DOHH2 (cell line): ENCODE results near the gene NUP210.

Experiments used
- H3F3A ChIP-seq: fragments of 200-600 bp; sonication (generic), shearing (Covaris generic); 2 replicates; pipeline ENCODE4 v1.6.0; 2016; ENCODE audit warnings: antibody characterized with exemption, mild to moderate bottlenecking; ENCODE audit not compliant: control insufficient read depth, insufficient read depth
- H3K27ac ChIP-seq: fragments of 200-600 bp; sonication (generic); 2 replicates; pipeline ENCODE4 v1.5.1; 2014; ENCODE audit warnings: low read depth, mild to moderate bottlenecking, low read length, moderate library complexity
- H3K27me3 ChIP-seq: fragments of 200-600 bp; sonication (generic); 2 replicates; pipeline ENCODE4 v1.6.1; 2014; ENCODE audit warnings: mild to moderate bottlenecking, low read length, mixed read lengths; ENCODE audit not compliant: control insufficient read depth
- H3K36me3 ChIP-seq: fragments of 200-600 bp; sonication (generic); 2 replicates; pipeline ENCODE4 v1.6.1; 2014; ENCODE audit warnings: mild to moderate bottlenecking, low read length, moderate library complexity, mixed read lengths; ENCODE audit not compliant: control insufficient read depth
- H3K4me1 ChIP-seq: fragments of 200-600 bp; sonication (generic); 2 replicates; pipeline ENCODE4 v1.6.1; 2014; ENCODE audit warnings: mild to moderate bottlenecking, low read length, mixed read lengths; ENCODE audit not compliant: control insufficient read depth
- H3K4me2 ChIP-seq: fragments of 200-600 bp; sonication (generic); 2 replicates; pipeline ENCODE4 v1.6.0; 2014; ENCODE audit warnings: mild to moderate bottlenecking, low read length, moderate library complexity
- H3K4me3 ChIP-seq: fragments of 200-600 bp; sonication (generic); 2 replicates; pipeline ENCODE4 v1.5.1; 2014; ENCODE audit warnings: mild to moderate bottlenecking, low read length, mixed read lengths
- H3K79me2 ChIP-seq: fragments of 200-600 bp; sonication (generic); 2 replicates; pipeline ENCODE4 v1.6.1; 2014; ENCODE audit warnings: mild to moderate bottlenecking, low read length, mixed read lengths; ENCODE audit not compliant: control insufficient read depth
- H3K9me2 ChIP-seq: fragments of 200-600 bp; sonication (generic); replicated peaks from 2 replicates; pipeline ENCODE4 v1.6.1; 2014; ENCODE audit warnings: mild to moderate bottlenecking, low read length, mixed read lengths; ENCODE audit not compliant: control insufficient read depth
- H3K9me3 ChIP-seq: fragments of 200-600 bp; sonication (generic); 2 replicates; pipeline ENCODE4 v1.6.1; 2014; ENCODE audit warnings: antibody characterized with exemption, low read length, mixed read lengths; ENCODE audit not compliant: control insufficient read depth, insufficient read depth
- H4K20me1 ChIP-seq: fragments of 200-600 bp; sonication (generic); 2 replicates; pipeline ENCODE4 v1.6.0; 2014; ENCODE audit warnings: low read depth, mild to moderate bottlenecking, antibody characterized with exemption, low read length, moderate library complexity; ENCODE audit not compliant: control insufficient read depth, insufficient read depth
- EZH2phosphoT487 ChIP-seq: fragments of 200-600 bp; sonication (generic); IDR thresholded peaks from 2 replicates; pipeline ENCODE4 v1.6.1; 2017; ENCODE audit warnings: borderline replicate concordance, mild to moderate bottlenecking, antibody characterized with exemption, low read length, moderate library complexity, mixed read lengths
- TF ChIP-seq, protein P1 (sequence below): fragments of 200-600 bp; sonication (generic); IDR thresholded peaks from one replicate; pipeline ENCODE4 v1.5.1; 2014; ENCODE audit warnings: antibody characterized with exemption, mild to moderate bottlenecking, low read depth, low read length; ENCODE audit not compliant: poor library complexity, severe bottlenecking

The NUP210 gene

DNA sequence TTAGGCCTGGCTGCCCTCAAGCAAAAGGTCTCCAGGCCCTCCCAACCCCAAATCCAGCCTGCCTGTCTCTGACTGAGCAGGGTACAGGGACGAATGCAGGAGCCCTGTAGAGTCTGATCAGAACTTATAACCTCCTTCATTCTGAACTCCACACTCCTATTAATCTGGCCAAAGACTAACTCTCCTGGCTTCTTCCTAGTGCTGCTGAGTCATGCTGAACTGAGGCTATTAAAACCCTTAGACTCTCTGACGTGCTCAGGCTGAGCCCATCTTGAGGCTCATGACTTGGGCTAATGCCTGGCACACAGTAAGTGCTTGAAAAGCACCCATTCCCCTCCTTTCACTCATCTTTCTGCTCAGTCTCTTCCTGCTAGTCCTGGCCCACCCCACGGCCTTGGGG is 81.9 kb downstream of the NUP210 start:
- Histone ChIP-seq H3K36me3 (peaks cover 100% of the 10 kb centered on the region), H3F3A (peaks cover 27% of the 10 kb centered on the region), H3K27ac (peak overlapping the region; percentile 33)

GRCh38 chr3:13336592-13336991 is 83.5 kb downstream of the NUP210 start:
- no peaks in the 10 kb centered on the region for H3K9me2 ChIP-seq
- no peaks in the 10 kb centered on the region for H3K27me3 ChIP-seq
- peaks cover 41% of the 10 kb centered on the region for H3F3A ChIP-seq
- no peaks in the 10 kb centered on the region for H4K20me1 ChIP-seq
- H3K4me1 ChIP-seq: peaks cover 99% of the 10 kb centered on the region
- H3K4me3 ChIP-seq: no peak overlapping the region
- peak overlapping the region; percentile 67; the same call in 1 of the 2 replicates for H3K4me2 ChIP-seq
- TF ChIP-seq EZH2phosphoT487: no peak
- TF ChIP-seq, protein P1, sequence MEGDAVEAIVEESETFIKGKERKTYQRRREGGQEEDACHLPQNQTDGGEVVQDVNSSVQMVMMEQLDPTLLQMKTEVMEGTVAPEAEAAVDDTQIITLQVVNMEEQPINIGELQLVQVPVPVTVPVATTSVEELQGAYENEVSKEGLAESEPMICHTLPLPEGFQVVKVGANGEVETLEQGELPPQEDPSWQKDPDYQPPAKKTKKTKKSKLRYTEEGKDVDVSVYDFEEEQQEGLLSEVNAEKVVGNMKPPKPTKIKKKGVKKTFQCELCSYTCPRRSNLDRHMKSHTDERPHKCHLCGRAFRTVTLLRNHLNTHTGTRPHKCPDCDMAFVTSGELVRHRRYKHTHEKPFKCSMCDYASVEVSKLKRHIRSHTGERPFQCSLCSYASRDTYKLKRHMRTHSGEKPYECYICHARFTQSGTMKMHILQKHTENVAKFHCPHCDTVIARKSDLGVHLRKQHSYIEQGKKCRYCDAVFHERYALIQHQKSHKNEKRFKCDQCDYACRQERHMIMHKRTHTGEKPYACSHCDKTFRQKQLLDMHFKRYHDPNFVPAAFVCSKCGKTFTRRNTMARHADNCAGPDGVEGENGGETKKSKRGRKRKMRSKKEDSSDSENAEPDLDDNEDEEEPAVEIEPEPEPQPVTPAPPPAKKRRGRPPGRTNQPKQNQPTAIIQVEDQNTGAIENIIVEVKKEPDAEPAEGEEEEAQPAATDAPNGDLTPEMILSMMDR: no peak
- peaks cover 94% of the 10 kb centered on the region for H3K36me3 ChIP-seq
- peak overlapping the region; percentile 93; the same call in 1 of the 2 replicates for H3K27ac ChIP-seq
- peaks cover 2% of the 10 kb centered on the region for H3K79me2 ChIP-seq
- H3K9me3 ChIP-seq: no peaks in the 10 kb centered on the region

More for the DNA sequence above, 81.9 kb downstream of the NUP210 start:
- H3K27me3 ChIP-seq: no peaks in the 10 kb centered on the region
- peak overlapping the region; percentile 52 for H3K4me2 ChIP-seq
- peaks cover 99% of the 10 kb centered on the region for H3K4me1 ChIP-seq
- H3K9me3 ChIP-seq: no peaks in the 10 kb centered on the region
- TF ChIP-seq, protein P1: no peak
- TF ChIP-seq EZH2phosphoT487: no peak
- no peaks in the 10 kb centered on the region for H4K20me1 ChIP-seq
- no peaks in the 10 kb centered on the region for H3K9me2 ChIP-seq
- no peak overlapping the region for H3K4me3 ChIP-seq
- H3K79me2 ChIP-seq: no peaks in the 10 kb centered on the region

DNA sequence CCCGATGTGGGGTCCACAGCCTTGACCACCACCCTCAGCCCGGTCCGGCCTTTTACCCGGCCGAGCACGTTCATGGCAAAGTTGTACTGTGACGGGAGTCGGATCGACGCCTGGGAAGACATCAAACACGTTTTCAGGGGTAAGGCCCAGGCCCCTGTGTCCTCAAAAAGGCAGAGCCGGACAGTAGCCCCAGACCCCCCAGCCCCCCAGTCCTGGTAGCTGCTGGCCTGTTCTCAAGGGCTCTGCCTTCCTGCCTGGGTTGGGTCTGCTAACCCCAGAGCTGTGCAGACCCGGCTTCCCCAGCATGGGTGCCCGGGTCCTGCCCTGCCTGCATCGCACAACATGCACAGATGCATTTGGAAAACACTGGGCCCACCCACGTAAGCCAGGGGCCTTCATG is 84.6 kb downstream of the NUP210 start:
- Histone ChIP-seq H3K9me2 (no peaks in the 10 kb centered on the region), H3K9me3 (no peaks in the 10 kb centered on the region), H3K27me3 (no peaks in the 10 kb centered on the region), H3K27ac (peak overlapping the region; percentile 93), H3K79me2 (peaks cover 13% of the 10 kb centered on the region), H4K20me1 (no peaks in the 10 kb centered on the region), H3K36me3 (peaks cover 94% of the 10 kb centered on the region), H3K4me3 (peak overlapping the region; percentile 41), H3F3A (peaks cover 43% of the 10 kb centered on the region), H3K4me2 (peak overlapping the region; percentile 67), H3K4me1 (peaks cover 99% of the 10 kb centered on the region)
- TF ChIP-seq, protein P1: no peak
- TF ChIP-seq EZH2phosphoT487: no peak
